ENCODE data around the gene MAP3K1.

MAP3K1 gene

DNA sequence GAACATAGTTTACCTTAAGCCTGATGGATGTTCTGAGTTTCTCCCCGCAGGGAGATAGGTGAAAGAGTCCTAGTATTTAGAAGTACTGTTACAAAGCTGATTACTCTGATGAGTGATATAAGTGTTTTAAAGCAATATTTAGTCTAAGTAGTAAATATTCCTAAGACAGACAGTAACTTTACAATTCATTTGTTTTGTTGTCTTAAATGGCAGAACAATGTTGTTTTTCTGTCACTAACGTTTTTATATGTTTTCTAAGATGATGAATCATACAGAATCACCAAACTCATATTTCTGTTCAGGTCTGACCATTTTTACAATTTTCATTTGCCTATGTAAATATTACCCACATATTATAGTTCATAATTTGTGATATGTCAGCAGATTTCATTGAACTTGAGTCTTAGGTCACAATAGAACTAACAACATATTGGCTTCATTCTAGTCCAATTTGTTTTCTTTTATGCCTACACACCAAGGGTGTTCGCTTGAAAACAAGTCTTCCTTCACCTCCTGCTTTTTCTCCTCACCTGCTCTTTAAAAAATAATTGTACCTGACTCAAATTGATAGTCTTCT lies 30.6 kb downstream of the MAP3K1 start:
- no peak for DNase-seq (ENCODE audit: low read depth in 2 of 2)

DNA sequence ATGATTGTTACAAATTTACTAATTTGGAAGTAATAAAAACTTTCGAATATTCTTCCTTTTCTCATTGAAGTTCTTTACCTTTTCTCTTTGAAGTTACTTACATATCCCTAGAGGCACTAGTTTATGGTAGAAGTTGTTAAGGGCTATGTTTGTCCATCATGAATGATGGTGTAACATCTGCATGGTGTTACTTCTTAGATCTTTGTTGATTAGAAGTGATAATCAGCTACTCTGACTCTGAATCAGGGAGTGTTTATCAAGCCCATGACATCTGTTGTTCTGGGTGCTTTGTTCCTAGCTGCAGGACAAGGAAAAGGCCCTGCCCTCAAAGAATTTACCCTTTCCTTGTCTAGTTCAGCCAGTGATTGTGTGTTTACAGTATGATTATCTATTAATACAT lies 32.9 kb downstream of the MAP3K1 start:
- no peak for DNase-seq (ENCODE audit: low read depth in 2 of 2)

DNA sequence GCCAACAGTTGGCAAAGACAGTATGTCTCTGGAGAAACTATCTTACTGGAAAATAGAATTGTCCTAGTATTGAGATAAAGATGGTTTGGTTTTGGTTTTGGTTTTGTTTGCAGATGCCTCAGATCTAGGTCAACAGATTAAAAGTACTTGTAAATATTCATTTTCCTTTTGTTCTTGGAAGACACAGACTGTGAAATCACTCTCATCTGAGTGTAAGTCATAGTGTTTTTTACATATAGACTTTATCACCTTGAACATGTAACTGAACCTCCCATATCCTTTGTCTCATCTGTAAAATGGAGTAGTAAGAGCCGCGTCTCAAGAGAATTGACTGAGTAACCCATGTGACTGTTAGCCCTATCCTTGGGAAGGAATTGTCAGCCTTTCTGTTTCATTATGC lies 34.3 kb downstream of the MAP3K1 start:
- DNase-seq (ENCODE audit: low read depth in 2 of 2): no peak

DNA sequence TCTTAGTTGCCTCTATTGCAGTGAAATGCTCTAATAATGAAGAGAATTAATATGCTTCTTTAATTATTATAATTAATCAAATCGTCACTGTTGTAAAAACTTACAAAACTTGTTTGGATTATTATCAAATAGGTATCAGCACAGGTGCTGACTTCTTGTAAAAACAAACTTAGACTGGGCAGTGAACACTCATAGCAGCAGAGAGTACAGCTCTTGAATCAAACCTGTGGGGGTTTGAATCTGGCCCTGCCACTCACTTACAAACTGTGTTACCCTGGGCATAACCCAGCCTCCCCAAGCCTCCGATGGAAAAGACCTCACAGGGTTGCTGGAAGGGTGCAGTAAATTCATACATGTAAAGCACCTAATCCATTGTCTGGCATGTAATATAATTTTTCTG lies 35.1 kb downstream of the MAP3K1 start:
- no peak for DNase-seq (ENCODE audit: low read depth in 2 of 2)

DNA sequence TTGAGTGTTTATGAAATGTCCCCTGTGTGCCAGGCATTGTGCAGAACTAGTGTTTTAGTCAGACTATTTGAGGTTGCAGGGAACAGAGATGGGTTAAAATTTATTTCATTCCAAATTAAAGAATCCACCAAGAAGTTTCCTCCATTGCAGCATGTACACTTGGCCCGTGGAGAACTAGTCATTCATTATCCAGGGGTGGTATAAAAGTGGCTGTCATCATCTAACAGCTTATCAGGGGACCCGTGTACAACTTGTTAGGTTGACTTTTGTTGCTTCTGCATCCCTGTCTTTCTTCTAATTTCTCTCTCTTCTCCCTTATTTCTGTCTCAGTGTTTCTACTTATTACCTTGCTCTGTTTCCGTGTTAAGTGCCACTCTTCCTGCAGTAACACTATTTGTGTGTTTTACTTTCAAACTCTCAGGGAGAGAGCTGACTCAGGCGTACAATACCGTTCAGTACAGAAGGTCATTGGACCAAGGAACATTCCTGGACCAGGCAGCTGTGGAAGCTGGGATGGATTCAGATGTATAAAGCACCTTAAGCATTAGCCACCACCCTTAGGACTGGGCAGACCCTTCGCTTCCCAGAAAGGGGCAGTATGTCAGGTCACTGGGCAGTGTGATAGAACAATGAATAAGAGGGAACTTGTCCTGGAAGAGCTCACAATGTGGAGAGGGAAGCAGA lies 36.1 kb downstream of the MAP3K1 start:
- no peak for DNase-seq (ENCODE audit: low read depth in 2 of 2)

DNA sequence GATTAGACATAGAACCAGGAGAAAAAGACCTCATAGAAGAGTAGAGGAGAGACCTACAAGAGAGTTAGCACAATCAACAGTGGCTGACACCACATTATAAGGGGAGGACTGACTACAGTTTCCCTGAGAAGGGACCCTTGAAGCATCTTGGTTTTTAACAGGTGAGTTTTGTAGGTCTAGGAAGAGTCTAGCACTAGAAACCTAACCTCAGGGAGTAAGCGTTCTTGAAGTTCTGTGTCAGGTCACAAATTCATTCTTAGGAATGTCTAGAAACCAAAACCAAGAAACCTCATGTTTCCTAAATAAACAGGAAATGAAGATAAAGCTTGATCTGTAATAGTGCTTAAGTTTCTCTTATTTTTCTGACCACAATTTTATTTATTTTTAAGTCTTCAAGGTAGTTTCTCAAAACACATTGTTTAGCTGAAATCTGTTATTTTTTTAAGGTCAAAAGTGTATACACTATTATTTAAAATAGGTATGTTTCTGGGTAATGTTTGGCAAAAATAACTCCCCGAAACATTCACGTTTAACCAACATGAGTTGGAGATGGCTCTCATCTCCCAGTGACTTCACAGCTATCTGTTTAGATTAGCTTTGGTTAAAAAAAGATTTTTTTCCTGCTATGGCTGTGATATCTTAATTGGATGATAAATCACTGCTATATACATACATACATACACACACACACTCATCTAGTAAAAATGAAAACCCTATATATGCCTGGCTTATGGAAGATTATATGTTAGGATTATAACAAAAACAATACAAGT lies 37.1 kb downstream of the MAP3K1 start:
- no peak for DNase-seq (ENCODE audit: low read depth in 2 of 2)

DNA sequence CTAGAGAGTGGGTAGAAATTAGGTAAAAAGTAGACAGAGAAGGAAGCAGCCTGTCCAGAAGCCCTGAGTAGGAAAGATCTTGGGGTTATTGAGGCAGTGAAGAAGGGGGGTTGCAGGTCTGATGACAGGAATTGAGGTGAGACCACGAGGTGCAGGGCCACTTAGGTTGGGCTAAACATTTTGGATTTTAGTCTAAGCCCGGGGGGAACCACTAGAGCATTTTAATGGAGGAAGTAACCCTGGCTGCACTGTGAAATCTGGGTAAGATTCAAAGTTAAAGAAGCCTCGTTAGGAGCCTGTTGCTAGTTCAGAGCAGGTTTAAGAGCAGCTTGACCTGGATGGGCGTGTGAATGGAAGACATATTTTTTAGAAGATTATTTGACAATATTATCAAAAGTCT lies 38.3 kb downstream of the MAP3K1 start:
- no peak for DNase-seq (ENCODE audit: low read depth in 2 of 2)

DNA sequence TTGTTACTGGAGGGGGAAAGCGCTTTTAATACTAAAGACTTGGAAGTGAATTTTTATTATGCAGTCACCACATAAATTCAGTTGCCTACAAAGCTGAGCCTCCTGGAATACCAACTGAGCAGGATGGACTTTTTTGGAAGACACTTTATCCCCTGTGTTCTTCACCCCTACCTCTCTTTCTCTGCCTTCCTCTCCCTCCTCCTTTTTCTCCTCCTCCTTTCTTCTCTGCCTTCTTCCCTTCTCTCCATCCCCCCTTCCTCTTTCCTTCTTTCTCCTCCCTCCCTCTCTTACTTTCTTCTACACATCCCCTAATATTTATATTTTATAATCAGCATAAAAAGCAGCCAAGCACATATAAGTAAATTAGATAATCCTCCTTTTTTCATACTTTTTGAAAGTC lies 39.6 kb downstream of the MAP3K1 start:
- DNase-seq (ENCODE audit: low read depth in 2 of 2): no peak

DNA sequence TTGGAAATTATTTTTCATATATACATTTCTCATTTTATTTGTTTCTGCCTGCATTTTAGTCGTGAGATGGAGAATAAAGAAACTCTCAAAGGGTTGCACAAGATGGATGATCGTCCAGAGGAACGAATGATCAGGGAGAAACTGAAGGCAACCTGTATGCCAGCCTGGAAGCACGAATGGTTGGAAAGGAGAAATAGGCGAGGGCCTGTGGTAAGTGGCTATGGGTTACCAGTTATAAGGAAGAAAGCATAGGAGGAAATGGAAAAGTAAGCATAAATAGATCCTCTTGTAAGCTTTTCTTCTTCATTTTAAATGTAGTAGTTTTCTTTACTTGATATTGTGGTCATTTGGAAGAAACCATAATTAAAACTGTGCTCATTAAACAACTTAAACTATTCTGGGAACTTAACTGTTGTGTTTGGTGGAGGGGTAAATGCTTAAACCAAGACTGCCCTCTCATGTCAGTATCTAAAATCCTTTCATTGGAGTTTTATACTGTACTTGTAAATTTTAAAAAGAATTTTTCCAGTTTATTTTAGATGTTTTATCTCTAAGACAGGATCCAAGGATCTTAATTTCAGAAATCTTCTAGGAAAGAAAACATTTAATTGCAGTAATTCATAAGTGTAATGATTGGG lies 41.3 kb downstream of the MAP3K1 start:
- DNase-seq (ENCODE audit: low read depth in 2 of 2): no peak

DNA sequence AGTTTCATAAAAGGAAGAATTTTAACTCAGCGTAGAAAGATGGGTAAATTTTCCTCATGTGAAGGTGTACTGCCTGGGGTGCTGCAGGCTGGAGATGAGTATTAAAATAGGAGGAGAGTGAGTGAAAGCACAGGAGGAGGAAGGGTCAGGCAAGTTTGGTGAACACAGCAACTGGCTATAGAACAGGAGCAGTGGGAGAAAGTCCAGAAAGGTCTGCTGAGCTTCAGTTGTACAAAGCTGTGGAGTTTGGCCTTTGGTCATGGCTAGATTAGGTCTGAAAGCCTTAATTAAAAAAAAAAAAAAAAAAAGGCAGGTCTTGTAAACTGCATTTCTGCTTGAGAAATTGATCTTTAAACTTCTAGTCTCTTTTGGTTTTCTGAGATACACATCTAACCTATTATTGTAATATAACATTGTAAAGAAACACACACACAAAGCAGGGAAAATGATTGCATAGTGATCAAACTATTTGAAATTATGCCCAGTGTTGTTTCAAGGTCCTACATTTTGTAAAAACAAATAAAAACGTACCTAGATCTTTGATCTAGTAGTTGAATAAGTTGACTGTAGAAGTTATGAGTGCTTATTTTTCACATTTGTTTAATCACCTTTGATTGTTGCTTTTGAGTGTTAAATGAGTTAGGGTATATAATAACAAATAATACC lies 43.6 kb downstream of the MAP3K1 start:
- no peak for DNase-seq (ENCODE audit: low read depth in 2 of 2)

DNA sequence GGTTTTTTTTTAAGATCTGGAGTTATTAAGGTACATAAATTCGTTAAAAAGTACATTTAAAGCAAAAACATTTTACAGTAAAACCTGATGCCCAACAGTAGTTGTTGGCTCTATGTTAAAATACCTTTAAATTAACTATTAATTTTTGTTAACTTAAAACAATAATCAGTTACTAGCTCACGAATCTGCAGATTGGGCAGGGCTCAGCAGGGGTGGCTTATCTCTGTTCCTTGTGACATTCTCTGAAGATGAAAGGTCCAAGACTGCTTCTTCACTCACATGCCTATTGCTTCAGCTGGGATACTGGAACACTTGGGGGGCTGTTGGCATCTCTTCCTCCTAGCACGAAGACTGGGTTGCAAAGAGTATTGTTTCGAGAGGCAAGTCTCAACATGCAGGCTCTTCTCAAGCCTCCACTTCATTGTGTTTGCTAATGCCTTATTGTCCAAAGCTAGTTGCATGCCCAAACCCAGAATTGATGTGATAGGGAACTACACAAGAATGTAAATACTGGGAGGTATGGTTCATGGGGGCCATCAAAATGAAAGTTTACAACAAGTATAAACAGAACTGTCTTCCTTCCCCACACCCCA lies 46.6 kb downstream of the MAP3K1 start:
- no peak for DNase-seq (ENCODE audit: low read depth in 2 of 2)

DNA sequence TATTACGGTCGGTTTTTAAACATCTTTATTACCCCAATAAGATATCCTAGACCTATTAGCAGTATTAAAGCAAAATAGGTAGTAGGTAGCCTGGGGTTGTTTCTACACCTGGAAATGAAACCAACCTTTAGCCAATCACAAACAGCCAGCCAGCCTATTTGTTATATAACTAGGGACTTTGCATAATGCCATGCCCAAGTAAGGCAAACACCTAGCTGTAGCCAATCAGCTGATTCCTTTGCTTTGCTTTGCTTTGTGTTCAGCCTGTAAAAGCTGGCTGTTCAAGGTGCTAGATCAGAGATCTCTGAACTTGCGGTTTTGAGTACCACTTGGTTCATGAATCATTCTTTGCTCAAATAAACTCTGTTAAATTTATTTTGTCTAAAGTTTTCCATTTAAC lies 47.6 kb downstream of the MAP3K1 start:
- DNase-seq (ENCODE audit: low read depth in 2 of 2): no peak

DNA sequence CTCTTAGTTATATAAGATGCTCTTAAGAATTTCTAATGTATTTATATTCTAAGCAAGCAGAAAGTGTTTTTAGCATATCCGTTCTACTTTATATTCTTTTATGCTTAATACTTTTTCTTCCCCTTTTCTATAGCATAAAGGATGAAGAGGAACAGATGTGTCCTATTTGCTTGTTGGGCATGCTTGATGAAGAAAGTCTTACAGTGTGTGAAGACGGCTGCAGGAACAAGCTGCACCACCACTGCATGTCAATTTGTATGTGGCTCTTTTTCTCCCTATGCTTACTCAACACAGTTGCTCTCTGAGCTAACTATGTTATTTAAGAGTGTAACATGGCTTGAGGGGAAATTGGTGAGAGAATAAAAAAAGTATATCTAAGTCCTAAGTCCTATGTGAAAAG lies 56.4 kb downstream of the MAP3K1 start:
- DNase-seq (ENCODE audit: low read depth in 2 of 2): no peak

DNA sequence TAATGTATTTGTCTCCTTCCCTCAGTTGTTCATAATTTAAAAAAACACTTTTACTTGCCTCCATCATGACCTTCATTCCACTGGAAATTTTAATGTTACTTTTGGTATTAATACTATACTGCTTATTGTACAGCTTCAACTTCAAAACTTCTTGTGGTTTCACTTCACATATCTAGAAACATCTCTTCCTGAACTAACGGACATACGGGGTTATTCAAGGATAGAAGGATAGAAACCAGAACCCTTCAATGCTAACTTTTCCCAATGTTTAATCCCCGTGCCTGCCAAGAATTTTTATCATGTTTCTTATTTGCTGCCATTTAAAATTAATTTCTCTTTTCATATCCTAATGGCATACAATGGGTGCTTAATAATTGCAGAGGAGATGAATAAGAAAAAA lies 57.7 kb downstream of the MAP3K1 start:
- no peak for DNase-seq (ENCODE audit: low read depth in 2 of 2)

DNA sequence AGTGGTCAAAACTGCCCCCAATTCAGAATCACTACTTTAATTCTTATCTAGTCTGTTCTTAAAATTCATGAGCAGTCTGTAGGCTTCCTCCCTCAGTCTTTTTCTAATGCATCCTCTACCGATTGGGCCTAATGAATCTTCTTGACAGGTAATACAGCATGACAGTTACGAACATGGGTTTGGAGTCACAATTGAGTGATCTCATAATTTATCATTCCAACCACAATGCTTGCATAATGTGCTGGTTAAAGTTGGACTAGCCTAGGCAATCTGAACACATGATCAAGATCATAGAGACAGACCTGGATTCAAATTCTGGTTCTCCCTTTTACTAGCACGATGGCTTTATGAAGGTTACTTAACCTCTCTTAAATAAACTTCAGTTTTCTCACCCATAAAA lies 61.0 kb downstream of the MAP3K1 start:
- no peak for DNase-seq (ENCODE audit: low read depth in 2 of 2)

DNA sequence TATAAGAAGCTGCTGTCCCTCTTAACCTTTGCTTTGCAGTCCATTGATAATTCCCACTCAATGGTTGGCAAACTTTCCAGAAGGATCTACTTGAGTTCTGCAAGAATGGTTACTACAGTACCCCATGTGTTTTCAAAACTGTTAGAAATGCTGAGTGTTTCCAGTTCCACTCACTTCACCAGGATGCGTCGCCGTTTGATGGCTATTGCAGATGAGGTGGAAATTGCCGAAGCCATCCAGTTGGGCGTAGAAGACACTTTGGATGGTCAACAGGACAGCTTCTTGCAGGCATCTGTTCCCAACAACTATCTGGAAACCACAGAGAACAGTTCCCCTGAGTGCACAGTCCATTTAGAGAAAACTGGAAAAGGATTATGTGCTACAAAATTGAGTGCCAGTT lies 66.2 kb downstream of the MAP3K1 start:
- DNase-seq (ENCODE audit: low read depth in 2 of 2): no peak

DNA sequence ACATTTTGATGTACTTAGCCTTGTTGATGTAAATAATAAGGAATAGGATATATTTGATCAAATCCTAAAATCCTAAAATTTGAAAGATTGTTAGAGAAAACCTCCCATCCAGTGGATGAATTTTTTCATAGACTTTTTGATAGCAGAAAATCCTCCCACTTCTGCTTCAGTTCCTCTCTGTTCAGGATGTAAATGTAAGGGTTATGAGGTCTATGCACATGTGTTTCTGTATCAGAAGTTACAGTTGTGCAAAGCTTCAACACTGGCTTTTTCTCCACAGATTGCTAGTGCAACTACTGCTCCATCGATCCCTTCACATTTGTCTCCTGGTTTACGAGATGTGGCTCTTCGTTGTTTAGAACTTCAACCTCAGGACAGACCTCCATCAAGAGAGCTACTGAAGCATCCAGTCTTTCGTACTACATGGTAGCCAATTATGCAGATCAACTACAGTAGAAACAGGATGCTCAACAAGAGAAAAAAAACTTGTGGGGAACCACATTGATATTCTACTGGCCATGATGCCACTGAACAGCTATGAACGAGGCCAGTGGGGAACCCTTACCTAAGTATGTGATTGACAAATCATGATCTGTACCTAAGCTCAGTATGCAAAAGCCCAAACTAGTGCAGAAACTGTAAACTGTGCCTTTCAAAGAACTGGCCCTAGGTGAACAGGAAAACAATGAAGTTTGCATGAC lies 78.1 kb downstream of the MAP3K1 start:
- no peak for DNase-seq (ENCODE audit: low read depth in 2 of 2)

DNA sequence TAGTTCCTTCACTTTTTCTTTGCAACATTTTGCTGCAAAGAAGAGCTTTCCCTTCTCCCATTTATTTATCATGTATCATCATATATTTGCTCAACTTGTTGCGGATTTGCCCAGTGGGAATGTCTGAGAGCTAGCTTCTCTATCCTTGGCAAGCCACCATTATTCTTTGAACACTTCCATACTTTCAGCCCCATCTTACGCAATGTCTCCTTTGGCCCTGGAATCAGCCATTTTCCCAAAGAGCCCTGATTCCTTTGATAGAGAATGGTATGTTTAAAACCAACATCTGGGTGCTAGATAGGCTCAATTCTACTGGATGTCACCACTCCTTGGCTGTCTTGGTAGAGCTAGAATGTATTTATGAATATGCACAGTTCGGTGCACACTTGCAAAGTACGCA lies 81.4 kb downstream of the MAP3K1 start:
- no peak for DNase-seq (ENCODE audit: low read depth in 2 of 2)

DNA sequence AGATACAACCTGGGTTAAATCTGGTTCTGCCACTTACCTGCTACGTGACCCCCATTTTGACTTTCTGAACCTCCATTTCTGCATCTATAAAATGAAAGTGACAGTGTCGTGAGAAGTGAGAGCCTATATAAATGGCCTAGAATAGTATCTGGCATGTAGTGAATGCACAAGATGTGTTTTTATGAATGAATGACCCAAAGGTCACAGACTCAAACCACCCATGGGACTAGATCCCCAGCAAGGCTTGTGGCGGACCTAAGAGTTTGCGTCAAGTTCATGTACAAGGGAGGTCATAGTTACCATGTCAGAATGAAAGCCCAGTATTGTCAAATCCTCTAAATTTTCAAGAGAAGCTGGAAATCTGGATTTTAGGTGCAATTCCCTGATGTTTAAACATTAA lies 82.9 kb downstream of the MAP3K1 start:
- DNase-seq (ENCODE audit: low read depth in 2 of 2): no peak

DNA sequence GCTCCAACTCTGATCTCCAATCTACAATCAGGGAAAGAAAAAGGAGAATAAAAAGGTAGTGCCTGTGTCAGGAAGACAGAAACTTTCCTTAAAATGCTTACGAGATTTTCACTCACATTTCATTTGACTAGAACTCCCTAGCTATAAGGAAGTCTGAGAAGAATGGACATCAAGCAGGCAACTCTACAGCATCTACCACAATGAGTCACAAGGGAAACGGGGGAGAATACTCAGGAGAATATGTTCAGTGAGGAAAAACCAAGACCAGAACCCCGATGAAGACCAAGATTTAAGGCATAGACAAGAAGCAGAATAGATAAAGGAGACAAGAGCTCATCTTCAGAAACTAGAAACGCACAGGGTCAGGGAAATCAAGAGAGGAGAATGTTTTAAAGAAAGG lies 85.0 kb downstream of the MAP3K1 start:
- DNase-seq (ENCODE audit: low read depth in 2 of 2): no peak

DNA sequence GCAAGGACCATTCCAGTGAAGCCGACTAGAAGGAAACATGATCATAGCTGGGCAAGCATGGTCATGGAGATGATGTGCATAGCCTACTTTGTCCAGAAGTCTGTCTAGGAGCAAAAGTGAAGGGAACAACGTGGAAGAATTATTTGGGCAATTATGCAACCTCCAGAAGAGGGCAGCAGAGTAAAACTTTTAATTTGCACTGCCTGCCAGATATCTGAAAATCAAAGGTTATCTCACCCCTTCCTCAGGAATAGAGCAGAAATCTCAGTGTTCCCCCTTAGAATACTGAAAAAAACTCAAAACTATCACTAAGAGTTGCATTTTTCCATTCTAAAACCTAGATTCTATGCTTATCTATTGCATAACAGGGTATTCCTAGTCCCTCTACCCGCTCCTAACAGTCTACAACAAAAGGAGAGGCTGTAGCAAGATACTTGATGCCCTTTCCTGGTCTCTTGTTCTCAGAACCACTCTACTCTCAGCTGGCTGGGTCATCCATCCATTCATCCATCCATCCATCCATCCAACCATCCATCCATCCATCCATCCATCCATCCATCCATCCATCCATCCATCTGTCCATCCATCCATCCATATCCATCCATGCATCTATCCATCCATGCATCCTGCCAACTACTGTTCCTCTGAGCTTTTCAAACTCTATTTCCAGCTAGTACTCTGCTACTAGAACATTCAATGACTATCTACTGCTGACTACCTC lies 85.7 kb downstream of the MAP3K1 start:
- DNase-seq (ENCODE audit: low read depth in 2 of 2): peak in 1 of 2 donors; percentile 4

Measured in stimulated activated CD8-positive, alpha-beta memory T cell treated with anti-CD3 and anti-CD28 coated beads, Interleukin-7, amount 100 ng/mL, for 1 hour (primary cell).